GM23338 (cell line): Measurements from ENCODE around the gene TMEM59L. TPM values are rescaled to one million over a fixed set of nuclear protein-coding genes. Genes with fewer than 3 reads are reported as not detected.

Experiments
- ATAC-seq: fragments of 200-7000 bp; cut with Tn5 transposase; 3 replicates; pipeline ENCODE4 v1.9.1; 2020
- DNase-seq: peaks from one replicate; pipeline ENCODE4 v3.0.0-alpha.2; 2015; ENCODE audit warnings: low spot score
- H2AFZ ChIP-seq: fragments of 200-600 bp; sonication (generic); 2 replicates; pipeline ENCODE4 v1.8.0; 2016; ENCODE audit warnings: antibody characterized with exemption, mild to moderate bottlenecking, moderate library complexity
- H3F3A ChIP-seq: fragments of 200-600 bp; sonication (generic); replicated peaks from 2 replicates; pipeline ENCODE4 v1.8.0; 2017; ENCODE audit warnings: antibody characterized with exemption, mixed run types, low read depth
- H3K27ac ChIP-seq: fragments of 200-600 bp; sonication (generic); 2 replicates; pipeline ENCODE4 v1.6.1; 2016; ENCODE audit warnings: low read depth
- H3K27me3 ChIP-seq: fragments of 200-600 bp; sonication (generic); 2 replicates; pipeline ENCODE4 v1.8.0; 2016; ENCODE audit warnings: mild to moderate bottlenecking, mixed run types, moderate library complexity; ENCODE audit not compliant: insufficient read depth
- H3K36me3 ChIP-seq: fragments of 200-600 bp; sonication (generic); 2 replicates; pipeline ENCODE4 v1.8.0; 2016; ENCODE audit warnings: mild to moderate bottlenecking; ENCODE audit not compliant: insufficient read depth
- H3K4me1 ChIP-seq: fragments of 200-600 bp; sonication (generic); 2 replicates; pipeline ENCODE4 v1.8.0; 2016; ENCODE audit warnings: mild to moderate bottlenecking, moderate library complexity; ENCODE audit not compliant: insufficient read depth
- H3K4me2 ChIP-seq: fragments of 200-600 bp; sonication (generic); 2 replicates; pipeline ENCODE4 v1.7.1; 2017; ENCODE audit warnings: mixed run types
- H3K4me3 ChIP-seq: fragments of 200-600 bp; sonication (generic); 2 replicates; pipeline ENCODE4 v1.6.1; 2016; ENCODE audit warnings: mixed run types
- H3K79me2 ChIP-seq: fragments of 200-600 bp; sonication (generic); replicated peaks from 2 replicates; pipeline ENCODE4 v1.8.0; 2017; ENCODE audit warnings: mild to moderate bottlenecking; ENCODE audit not compliant: insufficient read depth
- H3K9me2 ChIP-seq: fragments of 200-600 bp; sonication (generic); 2 replicates; pipeline ENCODE4 v1.8.0; 2017; ENCODE audit not compliant: insufficient read depth
- H4K20me1 ChIP-seq: fragments of 200-600 bp; sonication (generic); replicated peaks from 2 replicates; pipeline ENCODE4 v1.8.0; 2017; ENCODE audit warnings: mild to moderate bottlenecking; ENCODE audit not compliant: insufficient read depth
- H3K27ac Mint-ChIP-seq: 2 replicates; pipeline ENCODE4 v1.8.0; 2020; ENCODE audit warnings: inconsistent platforms, mild to moderate bottlenecking, moderate library complexity, mixed read lengths
- H3K27me3 Mint-ChIP-seq: 3 replicates; pipeline ENCODE4 v1.8.0; 2022; ENCODE audit warnings: low read depth, mild to moderate bottlenecking, moderate library complexity, mixed read lengths, inconsistent platforms; ENCODE audit not compliant: insufficient read depth, poor library complexity
- H3K36me3 Mint-ChIP-seq: 3 replicates; pipeline ENCODE4 v1.8.0; 2021; ENCODE audit warnings: low read depth, mild to moderate bottlenecking, inconsistent platforms, moderate library complexity, mixed read lengths
- H3K4me1 Mint-ChIP-seq: 3 replicates; pipeline ENCODE4 v1.8.0; 2020; ENCODE audit warnings: mild to moderate bottlenecking, inconsistent platforms, mixed read lengths
- H3K4me3 Mint-ChIP-seq: 3 replicates; pipeline ENCODE4 v1.8.0; 2021; ENCODE audit warnings: moderate library complexity, mild to moderate bottlenecking, inconsistent platforms, mixed read lengths
- H3K9me3 Mint-ChIP-seq: 3 replicates; pipeline ENCODE4 v1.8.0; 2020; ENCODE audit warnings: moderate library complexity, mild to moderate bottlenecking, inconsistent platforms, mixed read lengths
- CREB1 ChIP-seq: fragments of 250-450 bp; sonication (Bioruptor Pico); IDR thresholded peaks from 2 replicates; pipeline ENCODE4 v1.5.0; 2020; ENCODE audit warnings: low read depth, mild to moderate bottlenecking, moderate library complexity
- EZH2phosphoT487 ChIP-seq: fragments of 200-600 bp; sonication (generic); IDR thresholded peaks from one replicate; pipeline ENCODE4 v1.8.1; 2018; ENCODE audit warnings: antibody characterized with exemption; ENCODE audit not compliant: unreplicated experiment
- JUNB ChIP-seq: IDR thresholded peaks from one replicate; pipeline ENCODE4 v1.6.1; 2016; ENCODE audit warnings: antibody characterized with exemption; ENCODE audit not compliant: unreplicated experiment
- NANOG ChIP-seq: IDR thresholded peaks from 2 replicates; pipeline ENCODE4 v1.6.1; 2016; ENCODE audit warnings: antibody characterized with exemption, borderline replicate concordance
- STAT1 ChIP-seq: IDR thresholded peaks from one replicate; pipeline ENCODE4 v1.6.1; 2016; ENCODE audit warnings: antibody characterized with exemption; ENCODE audit not compliant: unreplicated experiment
- ZNF114 ChIP-seq: fragments of 250-450 bp; sonication (Bioruptor Pico); IDR thresholded peaks from 2 replicates; pipeline ENCODE4 v1.5.0; 2020; ENCODE audit warnings: mild to moderate bottlenecking, moderate library complexity
- ZNF331 ChIP-seq: fragments of 250-450 bp; sonication (Bioruptor Pico); IDR thresholded peaks from 2 replicates; pipeline ENCODE4 v1.5.0; 2020; ENCODE audit warnings: low read depth, mild to moderate bottlenecking, moderate library complexity
- polyA plus RNA-seq: library from polyadenylated mRNA; unstranded; fragments of >200 nt; fragmentation: Nextera tagmentation; extraction: Ambion mirVana; gene quantifications from 2 replicates; pipeline ENCODE4 v1.2.1, GENCODE V29; 2016
- total RNA-seq: library from RNA; depleted of rRNA; stranded (reverse); fragments of >200 nt; shearing (Covaris generic); gene quantifications from 2 replicates; pipeline ENCODE4 v1.2.3, GENCODE V29; 2014
- TF ChIP-seq, protein P1 (sequence below): IDR thresholded peaks from 2 replicates; pipeline ENCODE4 v1.6.1; 2016; ENCODE audit warnings: antibody characterized with exemption
- TF ChIP-seq, protein P2 (sequence below): IDR thresholded peaks from one replicate; pipeline ENCODE4 v1.6.1; 2018; ENCODE audit warnings: antibody characterized with exemption; ENCODE audit not compliant: unreplicated experiment
- TF ChIP-seq, protein P3 (sequence below): fragments of 250-450 bp; sonication (Bioruptor Pico); IDR thresholded peaks from 2 replicates; pipeline ENCODE4 v1.5.0; 2020; ENCODE audit warnings: mild to moderate bottlenecking, moderate library complexity

The TMEM59L gene
- total and polyA plus RNA-seq, 2 experiments from 2014 or later = 9.8 to 15.7 TPM

DNA sequence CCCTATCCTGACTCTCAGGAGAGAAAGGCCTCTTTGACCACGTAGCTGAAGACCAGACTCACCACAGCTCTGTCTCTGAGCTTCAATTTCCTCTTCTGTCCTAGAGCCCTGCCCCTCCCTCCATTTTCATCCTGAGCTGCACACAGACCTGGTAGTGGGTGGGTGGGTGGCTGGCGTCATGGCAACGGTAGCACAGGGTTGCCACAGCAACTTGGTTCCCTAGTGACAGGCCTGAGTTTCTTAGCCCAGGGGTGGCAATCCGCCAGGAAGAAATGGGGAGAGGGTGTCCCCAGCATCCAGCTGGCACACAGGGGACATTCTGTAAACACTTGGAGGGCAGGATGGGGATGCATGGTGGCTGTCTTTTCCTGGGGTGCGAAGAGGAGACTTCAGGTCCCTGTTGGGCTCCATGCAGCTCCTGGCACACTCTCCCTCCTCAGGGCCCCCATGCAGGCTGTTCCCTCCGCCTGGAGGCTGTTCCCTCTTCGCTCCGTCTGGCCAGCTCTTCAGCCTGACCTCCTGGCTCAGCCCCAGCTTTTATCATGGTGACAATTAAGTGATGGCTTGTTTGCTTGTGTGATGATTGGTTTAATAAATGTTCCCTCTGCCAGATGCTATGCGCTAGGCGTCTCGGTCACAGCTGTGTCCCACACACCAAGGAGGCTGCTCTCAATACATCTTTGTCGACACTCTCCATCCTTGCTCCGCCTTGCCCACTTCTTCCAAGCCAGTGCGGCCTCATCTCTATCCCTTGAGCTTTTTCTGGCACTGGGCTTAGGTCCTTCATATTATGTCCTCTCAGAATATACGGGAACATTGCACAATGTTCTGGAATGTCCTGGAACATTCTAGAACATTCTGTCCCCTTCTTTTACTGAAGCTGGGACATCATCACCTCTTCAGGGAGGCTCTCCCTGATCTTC, 16.8 kb downstream of the TMEM59L start:
- Histone ChIP-seq H2AFZ (no peak overlapping the region), H3K4me2 (no peak overlapping the region), H3K36me3 (no peaks in the 10 kb centered on the region), H3F3A (no peaks in the 10 kb centered on the region), H3K27ac (no peak overlapping the region), H3K79me2 (no peaks in the 10 kb centered on the region), H3K9me2 (no peaks in the 10 kb centered on the region), H4K20me1 (no peaks in the 10 kb centered on the region), H3K4me1 (no peaks in the 10 kb centered on the region), H3K27me3 (peaks cover 3% of the 10 kb centered on the region), H3K4me3 (no peak overlapping the region)
- Mint-ChIP-seq H3K9me3 (no peaks in the 10 kb centered on the region), H3K4me1 (no peaks in the 10 kb centered on the region), H3K27ac (no peak overlapping the region), H3K36me3 (no peaks in the 10 kb centered on the region), H3K27me3 (peaks cover 11% of the 10 kb centered on the region), H3K4me3 (no peak overlapping the region)
- ATAC-seq = no peak; the same call in 2 of the 3 replicates
- TF ChIP-seq, protein P1, sequence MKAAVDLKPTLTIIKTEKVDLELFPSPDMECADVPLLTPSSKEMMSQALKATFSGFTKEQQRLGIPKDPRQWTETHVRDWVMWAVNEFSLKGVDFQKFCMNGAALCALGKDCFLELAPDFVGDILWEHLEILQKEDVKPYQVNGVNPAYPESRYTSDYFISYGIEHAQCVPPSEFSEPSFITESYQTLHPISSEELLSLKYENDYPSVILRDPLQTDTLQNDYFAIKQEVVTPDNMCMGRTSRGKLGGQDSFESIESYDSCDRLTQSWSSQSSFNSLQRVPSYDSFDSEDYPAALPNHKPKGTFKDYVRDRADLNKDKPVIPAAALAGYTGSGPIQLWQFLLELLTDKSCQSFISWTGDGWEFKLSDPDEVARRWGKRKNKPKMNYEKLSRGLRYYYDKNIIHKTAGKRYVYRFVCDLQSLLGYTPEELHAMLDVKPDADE = no peak
- TF ChIP-seq, protein P2, sequence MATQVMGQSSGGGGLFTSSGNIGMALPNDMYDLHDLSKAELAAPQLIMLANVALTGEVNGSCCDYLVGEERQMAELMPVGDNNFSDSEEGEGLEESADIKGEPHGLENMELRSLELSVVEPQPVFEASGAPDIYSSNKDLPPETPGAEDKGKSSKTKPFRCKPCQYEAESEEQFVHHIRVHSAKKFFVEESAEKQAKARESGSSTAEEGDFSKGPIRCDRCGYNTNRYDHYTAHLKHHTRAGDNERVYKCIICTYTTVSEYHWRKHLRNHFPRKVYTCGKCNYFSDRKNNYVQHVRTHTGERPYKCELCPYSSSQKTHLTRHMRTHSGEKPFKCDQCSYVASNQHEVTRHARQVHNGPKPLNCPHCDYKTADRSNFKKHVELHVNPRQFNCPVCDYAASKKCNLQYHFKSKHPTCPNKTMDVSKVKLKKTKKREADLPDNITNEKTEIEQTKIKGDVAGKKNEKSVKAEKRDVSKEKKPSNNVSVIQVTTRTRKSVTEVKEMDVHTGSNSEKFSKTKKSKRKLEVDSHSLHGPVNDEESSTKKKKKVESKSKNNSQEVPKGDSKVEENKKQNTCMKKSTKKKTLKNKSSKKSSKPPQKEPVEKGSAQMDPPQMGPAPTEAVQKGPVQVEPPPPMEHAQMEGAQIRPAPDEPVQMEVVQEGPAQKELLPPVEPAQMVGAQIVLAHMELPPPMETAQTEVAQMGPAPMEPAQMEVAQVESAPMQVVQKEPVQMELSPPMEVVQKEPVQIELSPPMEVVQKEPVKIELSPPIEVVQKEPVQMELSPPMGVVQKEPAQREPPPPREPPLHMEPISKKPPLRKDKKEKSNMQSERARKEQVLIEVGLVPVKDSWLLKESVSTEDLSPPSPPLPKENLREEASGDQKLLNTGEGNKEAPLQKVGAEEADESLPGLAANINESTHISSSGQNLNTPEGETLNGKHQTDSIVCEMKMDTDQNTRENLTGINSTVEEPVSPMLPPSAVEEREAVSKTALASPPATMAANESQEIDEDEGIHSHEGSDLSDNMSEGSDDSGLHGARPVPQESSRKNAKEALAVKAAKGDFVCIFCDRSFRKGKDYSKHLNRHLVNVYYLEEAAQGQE = no peak
- TF ChIP-seq NANOG = no peak
- TF ChIP-seq, protein P3, sequence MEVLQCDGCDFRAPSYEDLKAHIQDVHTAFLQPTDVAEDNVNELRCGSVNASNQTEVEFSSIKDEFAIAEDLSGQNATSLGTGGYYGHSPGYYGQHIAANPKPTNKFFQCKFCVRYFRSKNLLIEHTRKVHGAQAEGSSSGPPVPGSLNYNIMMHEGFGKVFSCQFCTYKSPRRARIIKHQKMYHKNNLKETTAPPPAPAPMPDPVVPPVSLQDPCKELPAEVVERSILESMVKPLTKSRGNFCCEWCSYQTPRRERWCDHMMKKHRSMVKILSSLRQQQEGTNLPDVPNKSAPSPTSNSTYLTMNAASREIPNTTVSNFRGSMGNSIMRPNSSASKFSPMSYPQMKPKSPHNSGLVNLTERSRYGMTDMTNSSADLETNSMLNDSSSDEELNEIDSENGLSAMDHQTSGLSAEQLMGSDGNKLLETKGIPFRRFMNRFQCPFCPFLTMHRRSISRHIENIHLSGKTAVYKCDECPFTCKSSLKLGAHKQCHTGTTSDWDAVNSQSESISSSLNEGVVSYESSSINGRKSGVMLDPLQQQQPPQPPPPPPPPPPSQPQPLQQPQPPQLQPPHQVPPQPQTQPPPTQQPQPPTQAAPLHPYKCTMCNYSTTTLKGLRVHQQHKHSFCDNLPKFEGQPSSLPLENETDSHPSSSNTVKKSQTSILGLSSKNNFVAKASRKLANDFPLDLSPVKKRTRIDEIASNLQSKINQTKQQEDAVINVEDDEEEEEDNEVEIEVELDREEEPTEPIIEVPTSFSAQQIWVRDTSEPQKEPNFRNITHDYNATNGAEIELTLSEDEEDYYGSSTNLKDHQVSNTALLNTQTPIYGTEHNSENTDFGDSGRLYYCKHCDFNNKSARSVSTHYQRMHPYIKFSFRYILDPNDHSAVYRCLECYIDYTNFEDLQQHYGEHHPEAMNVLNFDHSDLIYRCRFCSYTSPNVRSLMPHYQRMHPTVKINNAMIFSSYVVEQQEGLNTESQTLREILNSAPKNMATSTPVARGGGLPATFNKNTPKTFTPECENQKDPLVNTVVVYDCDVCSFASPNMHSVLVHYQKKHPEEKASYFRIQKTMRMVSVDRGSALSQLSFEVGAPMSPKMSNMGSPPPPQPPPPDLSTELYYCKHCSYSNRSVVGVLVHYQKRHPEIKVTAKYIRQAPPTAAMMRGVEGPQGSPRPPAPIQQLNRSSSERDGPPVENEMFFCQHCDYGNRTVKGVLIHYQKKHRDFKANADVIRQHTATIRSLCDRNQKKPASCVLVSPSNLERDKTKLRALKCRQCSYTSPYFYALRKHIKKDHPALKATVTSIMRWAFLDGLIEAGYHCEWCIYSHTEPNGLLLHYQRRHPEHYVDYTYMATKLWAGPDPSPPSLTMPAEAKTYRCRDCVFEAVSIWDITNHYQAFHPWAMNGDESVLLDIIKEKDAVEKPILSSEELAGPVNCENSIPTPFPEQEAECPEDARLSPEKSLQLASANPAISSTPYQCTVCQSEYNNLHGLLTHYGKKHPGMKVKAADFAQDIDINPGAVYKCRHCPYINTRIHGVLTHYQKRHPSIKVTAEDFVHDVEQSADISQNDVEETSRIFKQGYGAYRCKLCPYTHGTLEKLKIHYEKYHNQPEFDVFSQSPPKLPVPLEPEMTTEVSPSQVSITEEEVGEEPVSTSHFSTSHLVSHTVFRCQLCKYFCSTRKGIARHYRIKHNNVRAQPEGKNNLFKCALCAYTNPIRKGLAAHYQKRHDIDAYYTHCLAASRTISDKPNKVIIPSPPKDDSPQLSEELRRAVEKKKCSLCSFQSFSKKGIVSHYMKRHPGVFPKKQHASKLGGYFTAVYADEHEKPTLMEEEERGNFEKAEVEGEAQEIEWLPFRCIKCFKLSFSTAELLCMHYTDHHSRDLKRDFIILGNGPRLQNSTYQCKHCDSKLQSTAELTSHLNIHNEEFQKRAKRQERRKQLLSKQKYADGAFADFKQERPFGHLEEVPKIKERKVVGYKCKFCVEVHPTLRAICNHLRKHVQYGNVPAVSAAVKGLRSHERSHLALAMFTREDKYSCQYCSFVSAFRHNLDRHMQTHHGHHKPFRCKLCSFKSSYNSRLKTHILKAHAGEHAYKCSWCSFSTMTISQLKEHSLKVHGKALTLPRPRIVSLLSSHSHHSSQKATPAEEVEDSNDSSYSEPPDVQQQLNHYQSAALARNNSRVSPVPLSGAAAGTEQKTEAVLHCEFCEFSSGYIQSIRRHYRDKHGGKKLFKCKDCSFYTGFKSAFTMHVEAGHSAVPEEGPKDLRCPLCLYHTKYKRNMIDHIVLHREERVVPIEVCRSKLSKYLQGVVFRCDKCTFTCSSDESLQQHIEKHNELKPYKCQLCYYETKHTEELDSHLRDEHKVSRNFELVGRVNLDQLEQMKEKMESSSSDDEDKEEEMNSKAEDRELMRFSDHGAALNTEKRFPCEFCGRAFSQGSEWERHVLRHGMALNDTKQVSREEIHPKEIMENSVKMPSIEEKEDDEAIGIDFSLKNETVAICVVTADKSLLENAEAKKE = no peak
- no peak for TF ChIP-seq EZH2phosphoT487
- TF ChIP-seq JUNB = no peak
- no peak for TF ChIP-seq STAT1
- no peak for TF ChIP-seq ZNF331 (CRISPR knock-in tag)
- no peak for TF ChIP-seq ZNF114 (CRISPR knock-in tag)
- no peak for TF ChIP-seq CREB1 (CRISPR knock-in tag)
- DNase-seq = no peak
